NCI-H1105 (cell line): ENCODE data around the gene SH3BGRL2.
"Not testable (repeated sequence)": the region's sequence is repeated elsewhere in the genome, so short reads cannot be mapped to it uniquely, and the experiment has no call there.

Source experiments
- DNase-seq: peaks from one replicate; lab custom pipeline; 2025; lab: John Stamatoyannopoulos, UW

SH3BGRL2 gene

GRCh38 chr6:79745282-79745681, 114.2 kb downstream of the SH3BGRL2 start:
- not testable (repeated sequence) for DNase-seq

GRCh38 chr6:79746325-79746724, 115.2 kb downstream of the SH3BGRL2 start:
- DNase-seq = not testable (repeated sequence)

GRCh38 chr6:79750806-79751205, 119.7 kb downstream of the SH3BGRL2 start:
- DNase-seq = no peak
